H1 (cell line): ENCODE results near the gene RRM1. TPM values are rescaled to one million over a fixed set of nuclear protein-coding genes. Genes with fewer than 3 reads are reported as not detected.

Source experiments
- KDM4A ChIP-seq: IDR thresholded peaks from one replicate; pipeline ENCODE4 v1.7.1; 2012; ENCODE audit warnings: low read depth, mild to moderate bottlenecking, moderate library complexity, low read length, inconsistent platforms; ENCODE audit not compliant: severe bottlenecking
- NANOG ChIP-seq: IDR thresholded peaks from 2 replicates; pipeline ENCODE4 v1.6.1; 2011; ENCODE audit warnings: low read length, low read depth, mild to moderate bottlenecking, inconsistent platforms; ENCODE audit not compliant: insufficient read depth, poor library complexity, severe bottlenecking
- POLR2A ChIP-seq, 2 experiments: IDR thresholded peaks; 1 replicate in 1 of 2; 2 replicates in 1 of 2; pipeline ENCODE4 v1.6.1; 2011; ENCODE audit warnings: low read depth in 2 of 2, low read length in 2 of 2, mild to moderate bottlenecking in 2 of 2; ENCODE audit errors: control extremely low read depth in 1 of 2
- POLR2AphosphoS5 ChIP-seq: IDR thresholded peaks from 2 replicates; pipeline ENCODE4 v1.6.1; 2011; ENCODE audit warnings: low read depth, low read length
- SP2 ChIP-seq: IDR thresholded peaks from 2 replicates; pipeline ENCODE4 v1.6.1; 2012; ENCODE audit warnings: mild to moderate bottlenecking, low read length, inconsistent platforms
- TAF7 ChIP-seq: optimal IDR thresholded peaks from 2 replicates; pipeline ENCODE3; 2011; ENCODE audit warnings: low read depth, mild to moderate bottlenecking, inconsistent platforms, low read length, moderate library complexity, borderline replicate concordance
- TBP ChIP-seq: IDR thresholded peaks from 2 replicates; pipeline ENCODE4 v1.6.1; 2011; ENCODE audit warnings: low read depth, low read length, improper control_type of control experiment
- polyA plus RNA-seq, 7 experiments: library from polyadenylated mRNA; depleted of rRNA in 3 of 7; stranded (reverse) in 5 of 7; unstranded in 2 of 7; fragments of >200 nt in 5 of 7; fragments of 200-250 nt in 2 of 7; gene quantifications; 1 replicate in 5 of 7; 2 replicates in 1 of 7; 4 replicates in 1 of 7; pipeline versions ENCODE4 v1.2.1 to v1.2.3, GENCODE V29; 2011 to 2013; ENCODE audit warnings: missing spikeins in 2 of 7, mixed read lengths in 2 of 7
- total RNA-seq: library from RNA; stranded (reverse); fragmentation: NEBNext Ultra II Directional; extraction: Animal tissue kit (Norgen Biotek cat#: 25700); gene quantifications from 2 replicates; pipeline ENCODE4 v1.2.1, GENCODE V29; 2021
- TF ChIP-seq, protein P1 (sequence below): fragments of 300-600 bp; sonication (generic); IDR thresholded peaks from 2 replicates; pipeline ENCODE4 v1.7.1; 2012; ENCODE audit warnings: low read length, moderate library complexity, mild to moderate bottlenecking, inconsistent platforms; ENCODE audit not compliant: insufficient replicate concordance

Gene RRM1
- total and polyA plus RNA-seq, 2 of the 8 experiments (the other 6 are each of a cell fraction or from before 2014, with no cell fraction given), result 63.6 to 126 TPM

DNA sequence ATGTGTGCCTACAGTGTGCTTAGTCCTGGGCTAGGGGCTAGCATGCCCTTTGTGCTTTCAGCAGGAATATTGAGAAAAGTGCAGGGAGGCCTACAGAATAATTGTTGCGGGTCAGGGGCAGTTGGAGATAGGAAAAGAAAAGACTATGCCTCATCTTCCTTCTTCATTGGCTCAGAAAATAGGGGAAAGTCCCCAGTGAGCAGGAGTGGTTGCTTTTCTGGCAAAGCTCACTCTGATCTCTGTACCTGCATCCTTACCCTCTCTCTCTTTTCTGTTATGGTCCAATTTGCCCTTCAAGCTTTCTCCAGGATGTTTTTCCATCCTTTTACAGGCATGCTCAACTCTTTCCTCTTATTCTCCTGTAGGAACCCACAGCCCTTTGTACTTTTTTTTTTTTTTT, 29.5 kb upstream of the RRM1 start (continued):
- TF ChIP-seq, protein P1, sequence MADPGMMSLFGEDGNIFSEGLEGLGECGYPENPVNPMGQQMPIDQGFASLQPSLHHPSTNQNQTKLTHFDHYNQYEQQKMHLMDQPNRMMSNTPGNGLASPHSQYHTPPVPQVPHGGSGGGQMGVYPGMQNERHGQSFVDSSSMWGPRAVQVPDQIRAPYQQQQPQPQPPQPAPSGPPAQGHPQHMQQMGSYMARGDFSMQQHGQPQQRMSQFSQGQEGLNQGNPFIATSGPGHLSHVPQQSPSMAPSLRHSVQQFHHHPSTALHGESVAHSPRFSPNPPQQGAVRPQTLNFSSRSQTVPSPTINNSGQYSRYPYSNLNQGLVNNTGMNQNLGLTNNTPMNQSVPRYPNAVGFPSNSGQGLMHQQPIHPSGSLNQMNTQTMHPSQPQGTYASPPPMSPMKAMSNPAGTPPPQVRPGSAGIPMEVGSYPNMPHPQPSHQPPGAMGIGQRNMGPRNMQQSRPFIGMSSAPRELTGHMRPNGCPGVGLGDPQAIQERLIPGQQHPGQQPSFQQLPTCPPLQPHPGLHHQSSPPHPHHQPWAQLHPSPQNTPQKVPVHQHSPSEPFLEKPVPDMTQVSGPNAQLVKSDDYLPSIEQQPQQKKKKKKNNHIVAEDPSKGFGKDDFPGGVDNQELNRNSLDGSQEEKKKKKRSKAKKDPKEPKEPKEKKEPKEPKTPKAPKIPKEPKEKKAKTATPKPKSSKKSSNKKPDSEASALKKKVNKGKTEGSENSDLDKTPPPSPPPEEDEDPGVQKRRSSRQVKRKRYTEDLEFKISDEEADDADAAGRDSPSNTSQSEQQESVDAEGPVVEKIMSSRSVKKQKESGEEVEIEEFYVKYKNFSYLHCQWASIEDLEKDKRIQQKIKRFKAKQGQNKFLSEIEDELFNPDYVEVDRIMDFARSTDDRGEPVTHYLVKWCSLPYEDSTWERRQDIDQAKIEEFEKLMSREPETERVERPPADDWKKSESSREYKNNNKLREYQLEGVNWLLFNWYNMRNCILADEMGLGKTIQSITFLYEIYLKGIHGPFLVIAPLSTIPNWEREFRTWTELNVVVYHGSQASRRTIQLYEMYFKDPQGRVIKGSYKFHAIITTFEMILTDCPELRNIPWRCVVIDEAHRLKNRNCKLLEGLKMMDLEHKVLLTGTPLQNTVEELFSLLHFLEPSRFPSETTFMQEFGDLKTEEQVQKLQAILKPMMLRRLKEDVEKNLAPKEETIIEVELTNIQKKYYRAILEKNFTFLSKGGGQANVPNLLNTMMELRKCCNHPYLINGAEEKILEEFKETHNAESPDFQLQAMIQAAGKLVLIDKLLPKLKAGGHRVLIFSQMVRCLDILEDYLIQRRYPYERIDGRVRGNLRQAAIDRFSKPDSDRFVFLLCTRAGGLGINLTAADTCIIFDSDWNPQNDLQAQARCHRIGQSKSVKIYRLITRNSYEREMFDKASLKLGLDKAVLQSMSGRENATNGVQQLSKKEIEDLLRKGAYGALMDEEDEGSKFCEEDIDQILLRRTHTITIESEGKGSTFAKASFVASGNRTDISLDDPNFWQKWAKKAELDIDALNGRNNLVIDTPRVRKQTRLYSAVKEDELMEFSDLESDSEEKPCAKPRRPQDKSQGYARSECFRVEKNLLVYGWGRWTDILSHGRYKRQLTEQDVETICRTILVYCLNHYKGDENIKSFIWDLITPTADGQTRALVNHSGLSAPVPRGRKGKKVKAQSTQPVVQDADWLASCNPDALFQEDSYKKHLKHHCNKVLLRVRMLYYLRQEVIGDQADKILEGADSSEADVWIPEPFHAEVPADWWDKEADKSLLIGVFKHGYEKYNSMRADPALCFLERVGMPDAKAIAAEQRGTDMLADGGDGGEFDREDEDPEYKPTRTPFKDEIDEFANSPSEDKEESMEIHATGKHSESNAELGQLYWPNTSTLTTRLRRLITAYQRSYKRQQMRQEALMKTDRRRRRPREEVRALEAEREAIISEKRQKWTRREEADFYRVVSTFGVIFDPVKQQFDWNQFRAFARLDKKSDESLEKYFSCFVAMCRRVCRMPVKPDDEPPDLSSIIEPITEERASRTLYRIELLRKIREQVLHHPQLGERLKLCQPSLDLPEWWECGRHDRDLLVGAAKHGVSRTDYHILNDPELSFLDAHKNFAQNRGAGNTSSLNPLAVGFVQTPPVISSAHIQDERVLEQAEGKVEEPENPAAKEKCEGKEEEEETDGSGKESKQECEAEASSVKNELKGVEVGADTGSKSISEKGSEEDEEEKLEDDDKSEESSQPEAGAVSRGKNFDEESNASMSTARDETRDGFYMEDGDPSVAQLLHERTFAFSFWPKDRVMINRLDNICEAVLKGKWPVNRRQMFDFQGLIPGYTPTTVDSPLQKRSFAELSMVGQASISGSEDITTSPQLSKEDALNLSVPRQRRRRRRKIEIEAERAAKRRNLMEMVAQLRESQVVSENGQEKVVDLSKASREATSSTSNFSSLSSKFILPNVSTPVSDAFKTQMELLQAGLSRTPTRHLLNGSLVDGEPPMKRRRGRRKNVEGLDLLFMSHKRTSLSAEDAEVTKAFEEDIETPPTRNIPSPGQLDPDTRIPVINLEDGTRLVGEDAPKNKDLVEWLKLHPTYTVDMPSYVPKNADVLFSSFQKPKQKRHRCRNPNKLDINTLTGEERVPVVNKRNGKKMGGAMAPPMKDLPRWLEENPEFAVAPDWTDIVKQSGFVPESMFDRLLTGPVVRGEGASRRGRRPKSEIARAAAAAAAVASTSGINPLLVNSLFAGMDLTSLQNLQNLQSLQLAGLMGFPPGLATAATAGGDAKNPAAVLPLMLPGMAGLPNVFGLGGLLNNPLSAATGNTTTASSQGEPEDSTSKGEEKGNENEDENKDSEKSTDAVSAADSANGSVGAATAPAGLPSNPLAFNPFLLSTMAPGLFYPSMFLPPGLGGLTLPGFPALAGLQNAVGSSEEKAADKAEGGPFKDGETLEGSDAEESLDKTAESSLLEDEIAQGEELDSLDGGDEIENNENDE, result no peak
- TF ChIP-seq TAF7 (no peak), POLR2AphosphoS5 (no peak), KDM4A (no peak), NANOG (no peak), POLR2A (IDR thresholded peaks at IDR 0.05; ENCODE audit: control extremely low read depth in 1 of 2, low read depth in 2 of 2, low read length in 2 of 2) (no peak), SP2 (no peak), TBP (no peak)
- TF ChIP-seq, all 59 proteins: peak for 0
